HL-60 (cell line): ENCODE measurements around the gene HACD4.

Experiments
- POLR2AphosphoS5 ChIP-seq: IDR thresholded peaks from 2 replicates; pipeline ENCODE4 v1.6.1; 2012; ENCODE audit warnings: low read depth
- REST ChIP-seq: IDR thresholded peaks from 2 replicates; pipeline ENCODE4 v1.6.1; 2012; ENCODE audit warnings: low read depth; ENCODE audit not compliant: insufficient replicate concordance
- TF ChIP-seq, protein P1 (sequence below): IDR thresholded peaks from one replicate; pipeline ENCODE4 v1.5.1; 2011; ENCODE audit warnings: low read length, control low read depth, inconsistent platforms; ENCODE audit not compliant: insufficient read depth

GRCh38 chr9:20987521-20987920, 43.9 kb downstream of the HACD4 start:
- TF ChIP-seq, protein P1, sequence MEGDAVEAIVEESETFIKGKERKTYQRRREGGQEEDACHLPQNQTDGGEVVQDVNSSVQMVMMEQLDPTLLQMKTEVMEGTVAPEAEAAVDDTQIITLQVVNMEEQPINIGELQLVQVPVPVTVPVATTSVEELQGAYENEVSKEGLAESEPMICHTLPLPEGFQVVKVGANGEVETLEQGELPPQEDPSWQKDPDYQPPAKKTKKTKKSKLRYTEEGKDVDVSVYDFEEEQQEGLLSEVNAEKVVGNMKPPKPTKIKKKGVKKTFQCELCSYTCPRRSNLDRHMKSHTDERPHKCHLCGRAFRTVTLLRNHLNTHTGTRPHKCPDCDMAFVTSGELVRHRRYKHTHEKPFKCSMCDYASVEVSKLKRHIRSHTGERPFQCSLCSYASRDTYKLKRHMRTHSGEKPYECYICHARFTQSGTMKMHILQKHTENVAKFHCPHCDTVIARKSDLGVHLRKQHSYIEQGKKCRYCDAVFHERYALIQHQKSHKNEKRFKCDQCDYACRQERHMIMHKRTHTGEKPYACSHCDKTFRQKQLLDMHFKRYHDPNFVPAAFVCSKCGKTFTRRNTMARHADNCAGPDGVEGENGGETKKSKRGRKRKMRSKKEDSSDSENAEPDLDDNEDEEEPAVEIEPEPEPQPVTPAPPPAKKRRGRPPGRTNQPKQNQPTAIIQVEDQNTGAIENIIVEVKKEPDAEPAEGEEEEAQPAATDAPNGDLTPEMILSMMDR = no peak
- no peak for TF ChIP-seq REST
- TF ChIP-seq POLR2AphosphoS5 = no peak
